ENCODE measurements around the gene MCM5.
"Not testable (repeated sequence)": the region's sequence is repeated elsewhere in the genome, so short reads cannot be mapped to it uniquely, and the experiment has no call there.

MCM5 gene

DNA sequence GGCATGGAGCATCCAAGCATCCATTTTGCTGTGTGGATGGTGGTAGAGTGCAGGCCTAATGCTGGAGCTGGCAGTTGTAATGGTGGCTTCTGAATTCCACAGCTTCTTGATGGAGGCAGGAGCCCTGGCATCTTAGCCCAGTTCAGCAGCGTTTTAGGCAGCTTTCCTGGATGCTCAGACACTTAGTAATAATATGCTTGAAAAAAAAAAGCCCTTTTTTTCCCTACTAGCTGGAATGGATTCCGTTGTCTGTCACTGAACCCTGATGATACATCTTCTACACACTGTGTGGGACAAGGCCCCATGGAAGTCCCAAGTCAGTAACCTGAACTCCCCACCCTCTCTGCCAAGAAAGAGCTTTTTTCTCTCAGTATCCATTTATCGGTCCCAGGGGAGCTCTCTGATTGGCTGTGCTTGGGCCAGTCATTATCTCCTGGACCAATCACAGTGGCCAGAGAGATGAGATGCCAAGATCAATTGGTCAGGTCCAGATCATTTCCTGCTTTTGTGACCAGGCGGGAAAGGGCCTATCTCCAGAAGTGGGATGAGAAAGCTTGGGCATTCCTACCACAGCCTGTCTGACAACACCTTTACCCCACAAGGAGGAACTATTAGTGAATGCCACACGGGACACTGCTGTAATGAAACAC, 34.2 kb downstream of the MCM5 start:
- Histone ChIP-seq H3K4me2 (ENCODE audit: low read depth, low read length) (no peak overlapping the region), H3K9me3 (replicated peaks; ENCODE audit: insufficient read depth, low read length) (no peaks in the 10 kb centered on the region), H3K27me3 (replicated peaks; ENCODE audit: insufficient read depth, low read length) (no peaks in the 10 kb centered on the region), H4K20me1 (ENCODE audit: insufficient read depth, low read length) (no peaks in the 10 kb centered on the region), H3K9ac (ENCODE audit: low read length) (no peak overlapping the region), H3K79me2 (ENCODE audit: low read length) (0 out of 2 replicates have a peak, but pooled peaks cover 6% of the 10 kb centered on the region), H3F3A (ENCODE audit: insufficient read depth, low read length) (no peaks in the 10 kb centered on the region), H3K36me3 (replicated peaks; ENCODE audit: insufficient read depth, low read length) (0 out of 2 replicates have a peak, but pooled peaks cover 4% of the 10 kb centered on the region), H3K4me1 (ENCODE audit: low read length) (no peaks in the 10 kb centered on the region), H3K27ac (ENCODE audit: low read length) (no peak overlapping the region), H3K4me3 (ENCODE audit: low read length) (no peak overlapping the region), H3K9me2 (replicated peaks; ENCODE audit: insufficient read depth, low read length) (no peaks in the 10 kb centered on the region), H2AFZ (ENCODE audit: low read length) (no peak overlapping the region)
- DNase-seq, result no peak
- TF ChIP-seq EZH2phosphoT487 (IDR thresholded peaks at IDR 0.05; ENCODE audit: low read length) (no peak), EZH2 (optimal IDR thresholded peaks at IDR 0.05; ENCODE audit: low read depth, low read length) (no peak)
- TF ChIP-seq, protein P1, sequence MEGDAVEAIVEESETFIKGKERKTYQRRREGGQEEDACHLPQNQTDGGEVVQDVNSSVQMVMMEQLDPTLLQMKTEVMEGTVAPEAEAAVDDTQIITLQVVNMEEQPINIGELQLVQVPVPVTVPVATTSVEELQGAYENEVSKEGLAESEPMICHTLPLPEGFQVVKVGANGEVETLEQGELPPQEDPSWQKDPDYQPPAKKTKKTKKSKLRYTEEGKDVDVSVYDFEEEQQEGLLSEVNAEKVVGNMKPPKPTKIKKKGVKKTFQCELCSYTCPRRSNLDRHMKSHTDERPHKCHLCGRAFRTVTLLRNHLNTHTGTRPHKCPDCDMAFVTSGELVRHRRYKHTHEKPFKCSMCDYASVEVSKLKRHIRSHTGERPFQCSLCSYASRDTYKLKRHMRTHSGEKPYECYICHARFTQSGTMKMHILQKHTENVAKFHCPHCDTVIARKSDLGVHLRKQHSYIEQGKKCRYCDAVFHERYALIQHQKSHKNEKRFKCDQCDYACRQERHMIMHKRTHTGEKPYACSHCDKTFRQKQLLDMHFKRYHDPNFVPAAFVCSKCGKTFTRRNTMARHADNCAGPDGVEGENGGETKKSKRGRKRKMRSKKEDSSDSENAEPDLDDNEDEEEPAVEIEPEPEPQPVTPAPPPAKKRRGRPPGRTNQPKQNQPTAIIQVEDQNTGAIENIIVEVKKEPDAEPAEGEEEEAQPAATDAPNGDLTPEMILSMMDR (IDR thresholded peaks at IDR 0.05; ENCODE audit: low read length), result no peak

DNA sequence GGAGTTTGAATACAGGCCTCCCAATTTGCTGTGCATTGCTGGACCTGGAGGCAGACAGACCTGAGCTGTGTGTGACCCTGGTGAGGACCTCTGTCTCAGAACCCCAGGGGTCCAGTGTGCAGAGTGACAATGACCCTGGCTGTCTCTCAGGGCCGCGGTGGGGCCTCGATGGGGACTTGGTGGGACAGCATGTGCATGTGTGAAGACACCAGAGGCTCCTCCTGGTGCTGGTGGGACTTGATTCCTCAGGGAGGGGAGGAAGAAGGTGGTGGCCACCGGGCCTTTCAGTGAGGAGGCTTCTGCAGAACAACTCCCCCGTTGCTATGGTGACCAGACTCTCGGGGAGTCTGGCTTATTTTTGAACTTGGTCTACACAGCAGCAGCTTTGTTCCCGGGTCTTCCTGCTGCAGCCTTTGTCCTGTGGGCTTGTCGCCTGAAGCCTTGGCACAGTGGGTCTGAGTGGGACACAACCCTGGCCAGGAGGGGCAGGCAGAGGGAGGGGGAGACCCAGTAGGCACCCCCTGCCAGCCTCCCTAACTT, 35.3 kb downstream of the MCM5 start:
- Histone ChIP-seq H3K9me2 (replicated peaks; ENCODE audit: insufficient read depth, low read length) (no peaks in the 10 kb centered on the region), H3K27ac (ENCODE audit: low read length) (no peak overlapping the region), H3K36me3 (replicated peaks; ENCODE audit: insufficient read depth, low read length) (0 out of 2 replicates have a peak, but pooled peaks cover 4% of the 10 kb centered on the region), H3K27me3 (replicated peaks; ENCODE audit: insufficient read depth, low read length) (no peaks in the 10 kb centered on the region), H4K20me1 (ENCODE audit: insufficient read depth, low read length) (no peaks in the 10 kb centered on the region), H3K4me1 (ENCODE audit: low read length) (no peaks in the 10 kb centered on the region), H3K4me3 (ENCODE audit: low read length) (no peak overlapping the region), H2AFZ (ENCODE audit: low read length) (no peak overlapping the region), H3K4me2 (ENCODE audit: low read depth, low read length) (no peak overlapping the region), H3K79me2 (ENCODE audit: low read length) (0 out of 2 replicates have a peak, but pooled peaks cover 6% of the 10 kb centered on the region), H3K9ac (ENCODE audit: low read length) (no peak overlapping the region), H3K9me3 (replicated peaks; ENCODE audit: insufficient read depth, low read length) (no peaks in the 10 kb centered on the region), H3F3A (ENCODE audit: insufficient read depth, low read length) (no peaks in the 10 kb centered on the region)
- DNase-seq, result no peak
- no peak for TF ChIP-seq EZH2 (optimal IDR thresholded peaks at IDR 0.05; ENCODE audit: low read depth, low read length)

DNA sequence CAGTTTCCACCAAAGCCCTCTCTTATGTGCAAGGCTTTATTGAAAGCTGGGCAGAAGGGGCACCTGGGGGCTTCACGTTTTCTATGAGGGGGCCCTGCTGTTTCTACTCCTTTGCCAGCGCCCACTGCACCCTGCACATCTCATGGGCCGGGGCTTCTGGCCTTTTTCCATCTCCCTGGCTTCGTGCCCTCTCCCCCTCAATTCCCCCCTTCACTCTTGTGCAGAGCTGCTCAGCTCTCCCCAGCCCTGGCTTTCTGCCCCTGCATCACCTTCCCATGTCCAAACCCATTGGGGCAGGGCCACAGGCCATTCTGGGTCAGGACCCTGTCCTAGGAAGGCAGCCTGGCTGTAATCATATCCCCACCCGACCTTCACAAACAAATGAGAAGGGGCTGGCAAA, 36.5 kb downstream of the MCM5 start:
- Histone ChIP-seq H3K9me2 (replicated peaks; ENCODE audit: insufficient read depth, low read length) (no peaks in the 10 kb centered on the region), H3K9ac (ENCODE audit: low read length) (no peak overlapping the region), H3K27ac (ENCODE audit: low read length) (no peak overlapping the region), H3K4me3 (ENCODE audit: low read length) (no peak overlapping the region), H3K9me3 (replicated peaks; ENCODE audit: insufficient read depth, low read length) (no peaks in the 10 kb centered on the region), H3K36me3 (replicated peaks; ENCODE audit: insufficient read depth, low read length) (0 out of 2 replicates have a peak, but pooled peaks cover 4% of the 10 kb centered on the region), H3K27me3 (replicated peaks; ENCODE audit: insufficient read depth, low read length) (no peaks in the 10 kb centered on the region), H3K79me2 (ENCODE audit: low read length) (0 out of 2 replicates have a peak, but pooled peaks cover 6% of the 10 kb centered on the region), H3K4me2 (ENCODE audit: low read depth, low read length) (no peak overlapping the region), H2AFZ (ENCODE audit: low read length) (no peak overlapping the region), H3F3A (ENCODE audit: insufficient read depth, low read length) (no peaks in the 10 kb centered on the region), H3K4me1 (ENCODE audit: low read length) (no peaks in the 10 kb centered on the region), H4K20me1 (ENCODE audit: insufficient read depth, low read length) (no peaks in the 10 kb centered on the region)
- TF ChIP-seq EZH2phosphoT487 (IDR thresholded peaks at IDR 0.05; ENCODE audit: low read length) (no peak), EZH2 (optimal IDR thresholded peaks at IDR 0.05; ENCODE audit: low read depth, low read length) (no peak)
- TF ChIP-seq, protein P1 (IDR thresholded peaks at IDR 0.05; ENCODE audit: low read length), result no peak
- DNase-seq, result no peak

DNA sequence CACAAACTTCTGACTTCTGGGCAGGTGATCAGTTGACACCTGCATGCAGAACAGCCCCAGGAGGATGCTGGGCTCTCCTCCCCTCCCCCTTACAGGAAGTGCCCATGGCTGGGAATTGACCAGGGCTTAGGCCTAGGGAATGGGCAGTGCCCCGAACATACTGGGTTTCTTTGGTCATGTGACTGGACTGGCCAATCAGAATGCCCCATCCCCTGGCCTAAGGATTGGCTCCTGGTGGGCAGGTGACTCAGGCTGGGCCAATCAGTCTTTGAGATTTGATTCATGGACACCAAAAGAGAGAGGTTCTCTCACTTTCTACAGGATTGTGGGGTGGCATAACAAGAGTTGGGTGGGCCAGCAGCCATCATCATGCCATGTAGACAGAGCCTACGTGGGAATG, 37.1 kb downstream of the MCM5 start:
- H3K9me2 ChIP-seq (replicated peaks; ENCODE audit: insufficient read depth, low read length), result no peaks in the 10 kb centered on the region
- TF ChIP-seq, protein P1 (IDR thresholded peaks at IDR 0.05; ENCODE audit: low read length), result no peak
- TF ChIP-seq EZH2 (optimal IDR thresholded peaks at IDR 0.05; ENCODE audit: low read depth, low read length) (no peak), EZH2phosphoT487 (IDR thresholded peaks at IDR 0.05; ENCODE audit: low read length) (no peak)
- H3K4me1 ChIP-seq (ENCODE audit: low read length), result no peaks in the 10 kb centered on the region
- no peak overlapping the region for H3K4me2 ChIP-seq (ENCODE audit: low read depth, low read length)
- 0 out of 2 replicates have a peak, but pooled peaks cover 5% of the 10 kb centered on the region for H3K79me2 ChIP-seq (ENCODE audit: low read length)
- no peaks in the 10 kb centered on the region for H3K27me3 ChIP-seq (replicated peaks; ENCODE audit: insufficient read depth, low read length)
- H2AFZ ChIP-seq (ENCODE audit: low read length), result no peak overlapping the region
- H3K36me3 ChIP-seq (replicated peaks; ENCODE audit: insufficient read depth, low read length), result 0 out of 2 replicates have a peak, but pooled peaks cover 4% of the 10 kb centered on the region
- H4K20me1 ChIP-seq (ENCODE audit: insufficient read depth, low read length), result no peaks in the 10 kb centered on the region
- H3K27ac ChIP-seq (ENCODE audit: low read length), result no peak overlapping the region
- no peaks in the 10 kb centered on the region for H3F3A ChIP-seq (ENCODE audit: insufficient read depth, low read length)
- H3K4me3 ChIP-seq (ENCODE audit: low read length), result no peak overlapping the region
- H3K9ac ChIP-seq (ENCODE audit: low read length), result no peak overlapping the region
- no peaks in the 10 kb centered on the region for H3K9me3 ChIP-seq (replicated peaks; ENCODE audit: insufficient read depth, low read length)
- no peak for DNase-seq

DNA sequence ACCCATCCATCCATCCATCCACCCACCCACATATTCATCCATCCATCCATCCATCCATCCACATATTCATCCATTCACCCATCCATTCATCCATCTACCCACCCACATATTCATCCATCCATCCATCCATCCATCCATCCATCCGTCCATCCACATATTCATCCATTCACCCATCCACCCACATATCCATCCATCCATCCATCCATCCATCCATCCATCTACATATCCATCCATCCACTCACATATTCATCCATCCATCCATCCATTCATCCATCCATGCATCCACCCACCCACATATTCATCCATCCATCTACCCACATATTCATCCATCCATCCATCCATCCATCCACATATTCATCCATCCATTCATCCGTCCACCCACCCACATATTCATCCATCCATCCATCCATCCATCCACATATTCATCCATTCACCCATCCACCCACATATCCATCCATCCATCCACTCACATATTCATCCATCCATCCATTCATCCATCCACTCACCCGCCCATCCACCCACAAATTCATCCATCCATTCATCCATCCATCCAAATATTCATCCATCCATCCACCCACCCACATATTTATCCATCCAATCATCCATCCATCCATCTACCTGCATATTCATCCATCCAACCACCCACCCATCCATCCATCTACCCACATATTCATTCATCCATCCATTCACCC, 38.9 kb downstream of the MCM5 start:
- H3K9me2 ChIP-seq (replicated peaks; ENCODE audit: insufficient read depth, low read length); H3K36me3 ChIP-seq (replicated peaks; ENCODE audit: insufficient read depth, low read length): not testable (repeated sequence)

More for the DNA sequence above, 38.9 kb downstream of the MCM5 start:
- not testable (repeated sequence) for H3K4me2 ChIP-seq (ENCODE audit: low read depth, low read length); H3K9ac ChIP-seq (ENCODE audit: low read length); H3K79me2 ChIP-seq (ENCODE audit: low read length); H2AFZ ChIP-seq (ENCODE audit: low read length); H3K27ac ChIP-seq (ENCODE audit: low read length); H3K27me3 ChIP-seq (replicated peaks; ENCODE audit: insufficient read depth, low read length); H3K4me3 ChIP-seq (ENCODE audit: low read length); H3K9me3 ChIP-seq (replicated peaks; ENCODE audit: insufficient read depth, low read length); H4K20me1 ChIP-seq (ENCODE audit: insufficient read depth, low read length); DNase-seq; H3F3A ChIP-seq (ENCODE audit: insufficient read depth, low read length); H3K4me1 ChIP-seq (ENCODE audit: low read length)
